GM21737 (cell line): ENCODE measurements around the gene AMER3.

Experiments
- ATAC-seq: cut with Tn5 transposase; IDR thresholded peaks from one replicate; pipeline ENCODE4 v1.9.1; 2021; ENCODE audit warnings: mild to moderate bottlenecking, moderate library complexity; ENCODE audit not compliant: unreplicated experiment

The AMER3 gene

DNA sequence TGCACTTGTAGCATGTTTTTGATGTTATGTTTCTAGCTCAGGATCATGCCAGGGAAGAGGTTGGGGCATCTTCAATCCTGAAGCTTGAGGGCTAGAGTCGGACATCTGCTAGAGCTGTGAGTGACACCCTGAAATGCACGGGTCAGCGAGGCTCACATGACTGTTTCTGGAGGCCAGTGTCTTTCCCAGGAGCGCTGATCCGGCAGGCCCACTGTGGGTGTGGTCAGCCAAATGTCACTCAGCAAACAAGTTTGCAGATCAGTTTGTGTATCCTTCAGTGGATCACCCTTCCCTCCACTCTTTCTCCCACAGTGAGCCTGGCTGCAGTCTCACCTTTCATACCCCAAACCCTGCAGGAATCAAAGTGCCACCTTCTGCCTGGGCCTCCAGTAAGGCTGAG lies 58.4 kb downstream of the AMER3 start:
- ATAC-seq, result no peak

GRCh38 chr2:130814931-130815680 lies 59.8 kb downstream of the AMER3 start:
- no peak for ATAC-seq
